ENCODE measurements around the gene STX7.

The STX7 gene

DNA sequence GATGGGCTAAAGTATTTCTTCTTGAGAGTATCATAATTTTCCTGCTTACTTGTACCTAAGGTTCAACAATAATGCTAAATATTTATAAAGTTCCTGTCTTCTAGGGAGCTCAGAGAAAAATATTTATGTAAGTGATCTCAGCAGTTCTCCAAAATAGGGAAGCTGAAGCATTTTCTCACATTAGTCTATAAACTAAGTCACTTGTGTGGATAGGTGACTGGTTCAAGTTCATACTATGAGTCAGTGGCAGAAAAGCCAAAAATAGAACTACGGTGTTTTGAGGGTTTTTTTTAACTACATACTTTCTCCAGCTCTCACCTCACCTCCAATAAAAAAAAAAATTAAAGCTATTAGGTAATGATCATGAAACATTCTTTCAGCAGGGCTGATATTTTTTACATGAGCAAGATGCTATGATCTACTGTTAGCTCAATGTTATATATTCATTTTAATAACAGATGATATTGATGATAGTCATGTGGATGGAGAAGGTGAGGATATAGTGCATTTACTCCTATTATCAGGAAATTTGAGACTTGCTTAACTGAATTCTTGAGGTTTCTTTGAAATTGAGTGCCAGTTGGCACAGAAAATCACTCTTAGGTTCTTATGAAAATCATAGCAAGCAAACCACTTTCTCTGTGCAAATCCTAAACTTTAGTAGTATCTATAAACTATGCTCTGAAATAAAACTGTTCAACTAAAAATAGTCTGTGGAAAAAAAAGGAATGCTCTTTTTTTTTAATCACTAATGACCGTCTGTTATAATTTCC is 107.6 kb downstream of the STX7 start:
- no peak for DNase-seq

DNA sequence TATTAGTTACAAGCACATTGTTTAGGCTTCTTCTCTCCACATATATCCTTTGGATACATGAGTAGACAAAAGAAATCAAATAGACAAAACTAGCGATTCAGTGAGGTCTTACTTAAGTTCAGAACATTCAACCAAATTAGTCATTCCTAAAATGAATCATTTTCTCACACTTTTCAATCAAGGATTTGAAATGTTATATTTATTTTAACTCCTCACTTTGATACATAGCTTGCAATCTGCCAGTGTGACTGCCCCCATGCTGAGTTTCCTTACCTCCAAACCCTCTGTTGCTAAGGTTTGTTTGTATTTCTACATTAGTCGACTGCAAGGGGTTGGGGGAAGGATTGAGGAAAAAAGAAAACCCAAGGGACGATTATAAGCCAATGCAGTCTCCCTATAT is 108.2 kb downstream of the STX7 start:
- DNase-seq, result no peak

- DNase-seq, result no peak
Measured at GRCh38 chr6:132404330-132404729, 108.6 kb downstream of the STX7 start.

DNA sequence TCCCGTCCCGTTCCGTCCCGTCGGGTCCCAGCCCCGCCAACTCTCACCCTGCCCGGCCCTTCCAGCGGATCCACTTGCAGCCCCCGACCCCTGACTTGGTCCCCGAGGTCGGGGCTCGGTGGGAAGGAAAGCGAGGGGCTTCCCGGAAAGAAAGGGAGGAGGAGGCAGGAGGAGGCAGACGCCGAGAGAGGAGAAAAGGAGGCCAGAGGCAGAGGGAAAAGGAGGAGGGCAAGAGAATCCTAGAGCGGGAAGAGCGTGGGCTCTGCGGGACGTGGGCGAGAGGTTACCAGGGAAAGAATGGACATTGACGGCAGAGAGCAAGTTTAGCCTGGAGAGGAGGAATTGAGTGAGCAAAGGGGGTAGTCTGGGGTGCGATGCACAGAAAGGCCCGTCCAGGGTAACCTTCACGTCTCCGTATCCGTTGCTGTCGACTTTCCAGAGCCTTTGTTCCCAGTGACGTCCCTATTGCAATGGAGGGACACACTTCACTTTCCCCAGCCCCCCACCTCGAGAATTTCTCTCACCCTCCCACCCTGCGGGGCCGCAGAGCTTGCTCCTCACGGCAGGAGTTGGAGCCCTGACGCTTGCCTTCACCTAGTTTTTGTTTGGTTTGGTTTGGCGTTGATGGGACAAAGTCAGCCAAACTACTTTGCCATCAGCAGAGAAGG is 111.2 kb downstream of the STX7 start:
- DNase-seq, result no peak

DNA sequence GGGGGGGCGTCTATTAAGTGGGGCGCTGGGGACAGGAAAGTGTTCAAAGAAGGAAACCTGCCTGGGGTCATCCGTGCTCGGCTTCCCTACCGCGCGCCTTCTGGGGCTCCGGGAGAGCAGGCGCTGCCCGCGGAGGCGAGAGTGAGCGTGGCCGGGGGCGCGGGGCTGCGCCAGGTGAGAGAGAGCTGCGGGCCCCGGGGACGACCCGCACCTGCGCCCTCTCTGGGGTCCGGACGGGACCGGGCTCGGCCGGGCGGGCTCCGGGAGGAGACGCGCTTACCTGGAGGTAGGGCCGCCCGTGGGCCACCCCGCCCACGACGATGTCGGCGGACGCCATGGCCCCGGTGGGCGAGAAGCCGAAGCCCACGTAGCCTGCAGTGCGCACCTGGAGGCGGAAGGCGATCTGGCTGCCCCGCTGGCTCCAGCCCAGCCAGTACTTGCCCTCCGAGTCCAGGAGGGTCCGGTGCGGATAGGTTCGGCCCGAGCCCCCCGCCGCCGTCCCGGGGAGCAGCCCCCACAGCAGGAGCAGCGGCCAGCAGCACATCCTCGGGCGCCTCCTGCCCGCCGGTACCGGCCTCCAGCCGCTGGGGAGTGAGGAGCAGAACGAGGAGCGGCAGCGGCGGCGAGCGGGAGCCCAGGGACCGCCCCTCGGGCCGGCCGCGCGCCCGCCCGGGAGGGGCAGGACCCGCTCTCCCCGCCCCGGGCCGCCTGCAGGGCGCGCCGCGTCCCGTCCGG is 111.9 kb downstream of the STX7 start, which contains the start of gene MOXD1:
TSS of gene MOXD1 (minus strand) at position 593 of the 735 bp plus-strand sequence. CDS start at position 544, 49 bp downstream.
- DNase-seq, result no peak

DNA sequence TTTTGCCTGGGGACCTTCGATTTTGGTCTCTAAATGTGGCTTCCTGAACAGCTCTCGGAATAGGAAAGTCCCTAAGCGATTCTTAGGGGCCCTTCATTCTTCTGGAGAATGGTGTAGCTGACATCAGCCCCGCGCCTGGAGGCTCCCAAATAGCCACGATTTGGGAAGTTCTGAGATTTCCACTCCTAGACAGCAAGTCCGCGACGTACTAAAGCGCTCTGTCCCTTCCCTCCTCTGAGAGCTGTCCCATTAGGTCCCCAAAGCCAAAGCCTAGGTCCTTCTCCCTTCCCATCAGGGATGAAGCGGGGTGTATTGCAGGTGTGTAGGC is 112.4 kb downstream of the STX7 start:
- DNase-seq, result no peak

GRCh38 chr6:132399376-132400074 is 113.4 kb downstream of the STX7 start:
- no peak for DNase-seq

Data from activated T-cell treated with anti-CD3 and anti-CD28 coated beads for 4 hours (primary cell).